Spleen (tissue), 11 donors: Measurements from ENCODE around the gene DDX51. TPM values are rescaled to one million over a fixed set of nuclear protein-coding genes. Genes with fewer than 3 reads are reported as not detected.

Experiments
- DNase-seq: peaks from one replicate; pipeline ENCODE4 v3.0.0-alpha.2; 2020
- H3K27ac ChIP-seq, 8 donors: fragments of 200-600 bp; sonication (generic) in 7 of 8; 1 replicate in 4 of 8; 2 replicates in 4 of 8; pipeline versions ENCODE4 v1.5.0 to v1.8.0; 2016 to 2021; ENCODE audit warnings: inconsistent platforms in 4 of 8, mild to moderate bottlenecking in 4 of 8, moderate library complexity in 1 of 8
- H3K27me3 ChIP-seq, 7 donors: fragments of 200-600 bp; sonication (generic) in 6 of 7; replicated peaks in 1 of 7; 1 replicate in 4 of 7; 2 replicates in 3 of 7; pipeline versions ENCODE4 v1.5.0 to v1.8.0; 2016 to 2021; ENCODE audit warnings: inconsistent platforms in 3 of 7, mild to moderate bottlenecking in 1 of 7
- H3K36me3 ChIP-seq, 6 donors: fragments of 200-600 bp; sonication (generic) in 5 of 6; 1 replicate in 4 of 6; 2 replicates in 2 of 6; pipeline versions ENCODE4 v1.5.0 to v1.8.0; 2016 to 2021; ENCODE audit warnings: inconsistent platforms in 2 of 6
- H3K4me1 ChIP-seq, 6 donors: fragments of 200-600 bp; sonication (generic) in 5 of 6; 1 replicate in 3 of 6; 2 replicates in 3 of 6; pipeline versions ENCODE4 v1.5.0 to v1.8.0; 2016 to 2021; ENCODE audit warnings: inconsistent platforms in 3 of 6
- H3K4me3 ChIP-seq, 8 donors: fragments of 200-600 bp; sonication (generic) in 7 of 8; 1 replicate in 4 of 8; 2 replicates in 4 of 8; pipeline versions ENCODE4 v1.5.0 to v1.8.0; 2016 to 2021; ENCODE audit warnings: inconsistent platforms in 4 of 8, mild to moderate bottlenecking in 4 of 8, moderate library complexity in 2 of 8
- H3K9me3 ChIP-seq, 8 donors: fragments of 200-600 bp; sonication (generic) in 7 of 8; 1 replicate in 4 of 8; 2 replicates in 4 of 8; pipeline versions ENCODE4 v1.5.0 to v1.8.0; 2016 to 2021; ENCODE audit warnings: inconsistent platforms in 4 of 8
- POLR2A ChIP-seq, 3 donors: fragments of 450-650 bp; IDR thresholded peaks; one replicate each; pipeline ENCODE4 v1.5.1; 2017; ENCODE audit warnings: antibody characterized with exemption in 3 of 3, mild to moderate bottlenecking in 1 of 3
- POLR2AphosphoS5 ChIP-seq, 3 donors: sonication (generic); formaldehyde crosslinking; IDR thresholded peaks; one replicate each; pipeline ENCODE4 v1.5.1; 2017; ENCODE audit warnings: antibody characterized with exemption in 3 of 3
- WGBS, 5 donors: extraction: QIAGEN DNeasy Blood & Tissue Kit in 3 of 5; methylation state at CpG; one replicate each; pipeline versions ENCODE4 v1.1.5 to v1.1.7; 2013 to 2018; 5-methylcytosine and 5-hydroxymethylcytosine counted together
- intact Hi-C: fragments of 100-400 bp; cut with DNase I; formaldehyde crosslinking; loops from one replicate; pipeline ENCODE4 v1.15.0; 2023; ENCODE audit warnings: low total_unique reads
- polyA plus RNA-seq, 3 donors: library from polyadenylated mRNA; stranded (reverse); fragments of 200-250 nt; gene quantifications; one replicate each; pipeline ENCODE4 v1.2.1, GENCODE V29; 2013
- small RNA-seq, 4 donors: library from RNA; depleted of rRNA; stranded (forward); fragments of <200 nt; gene quantifications; one replicate each; pipeline ENCODE3, GENCODE V24; 2016
- total RNA-seq, 7 donors: library from RNA; depleted of rRNA in 3 of 7; stranded (reverse); fragments of >200 nt in 3 of 7; fragmentation: NEBNext Ultra II Directional in 4 of 7; extraction: Animal tissue kit (Norgen Biotek cat#: 25700) in 4 of 7; gene quantifications; one replicate each; pipeline versions ENCODE4 v1.1.0 to v1.2.1, GENCODE V29; 2016 to 2021
- TF ChIP-seq, protein P1 (sequence below), 11 experiments: fragments of 200-600 bp in 7 of 11; fragments of 450-650 bp in 4 of 11; sonication (generic) in 4 of 11; IDR thresholded peaks in 8 of 11; conservative IDR thresholded peaks in 3 of 11; 1 replicate in 7 of 11; 2 replicates in 4 of 11; pipeline versions ENCODE4 v1.4.0 to v1.8.0; 2016 to 2021; ENCODE audit warnings: antibody characterized with exemption in 11 of 11, inconsistent platforms in 4 of 11, mild to moderate bottlenecking in 1 of 11
- donor health status: healthy with polysubstance abuse.
- donor health status: DM: no; HTN: no; CAD: no; lungs with moderate emphysema.
- donor health status: DM: no; HTN: no; CAD: no.
- donor health status: Bipolar disorder and iron deficiency.
- donor health status: healthy.
- donor health status: DM: no; HTN: no; CAD: no.
- donor health status: DM: yes; HTN: yes; CAD: no.

The DDX51 gene
- total and polyA plus RNA-seq, 10 donors: 16.9 to 36.0 (median 19.5) TPM

GRCh38 chr12:132095520-132096409, 48.4 kb downstream of the DDX51 start:
- Histone ChIP-seq H3K9me3 (peaks cover 0 to 8% (median 0%) of the 10 kb centered on the region in 8 donors), H3K27me3 (no peaks in the 10 kb centered on the region), H3K4me1 (peaks cover 0 to 5% (median 0%) of the 10 kb centered on the region in 6 donors), H3K27ac (no peak overlapping the region), H3K36me3 (peaks cover 0 to 63% (median 15%) of the 10 kb centered on the region in 6 donors), H3K4me3 (no peak overlapping the region)
- TF ChIP-seq POLR2AphosphoS5 (IDR thresholded peaks at IDR 0.05) (no peak), POLR2A (IDR thresholded peaks at IDR 0.05) (no peak)
- TF ChIP-seq, protein P1, sequence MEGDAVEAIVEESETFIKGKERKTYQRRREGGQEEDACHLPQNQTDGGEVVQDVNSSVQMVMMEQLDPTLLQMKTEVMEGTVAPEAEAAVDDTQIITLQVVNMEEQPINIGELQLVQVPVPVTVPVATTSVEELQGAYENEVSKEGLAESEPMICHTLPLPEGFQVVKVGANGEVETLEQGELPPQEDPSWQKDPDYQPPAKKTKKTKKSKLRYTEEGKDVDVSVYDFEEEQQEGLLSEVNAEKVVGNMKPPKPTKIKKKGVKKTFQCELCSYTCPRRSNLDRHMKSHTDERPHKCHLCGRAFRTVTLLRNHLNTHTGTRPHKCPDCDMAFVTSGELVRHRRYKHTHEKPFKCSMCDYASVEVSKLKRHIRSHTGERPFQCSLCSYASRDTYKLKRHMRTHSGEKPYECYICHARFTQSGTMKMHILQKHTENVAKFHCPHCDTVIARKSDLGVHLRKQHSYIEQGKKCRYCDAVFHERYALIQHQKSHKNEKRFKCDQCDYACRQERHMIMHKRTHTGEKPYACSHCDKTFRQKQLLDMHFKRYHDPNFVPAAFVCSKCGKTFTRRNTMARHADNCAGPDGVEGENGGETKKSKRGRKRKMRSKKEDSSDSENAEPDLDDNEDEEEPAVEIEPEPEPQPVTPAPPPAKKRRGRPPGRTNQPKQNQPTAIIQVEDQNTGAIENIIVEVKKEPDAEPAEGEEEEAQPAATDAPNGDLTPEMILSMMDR (IDR thresholded peaks at IDR 0.05 in 8 of 11, conservative IDR thresholded peaks at IDR 0.05 in 3 of 11): no peak
- intact Hi-C loops: no loop called here
- WGBS, 5 donors: 92 to 97% (median 93%) methylated on average over 11 of the region's 11 CpGs
- DNase-seq: no peak

DNA sequence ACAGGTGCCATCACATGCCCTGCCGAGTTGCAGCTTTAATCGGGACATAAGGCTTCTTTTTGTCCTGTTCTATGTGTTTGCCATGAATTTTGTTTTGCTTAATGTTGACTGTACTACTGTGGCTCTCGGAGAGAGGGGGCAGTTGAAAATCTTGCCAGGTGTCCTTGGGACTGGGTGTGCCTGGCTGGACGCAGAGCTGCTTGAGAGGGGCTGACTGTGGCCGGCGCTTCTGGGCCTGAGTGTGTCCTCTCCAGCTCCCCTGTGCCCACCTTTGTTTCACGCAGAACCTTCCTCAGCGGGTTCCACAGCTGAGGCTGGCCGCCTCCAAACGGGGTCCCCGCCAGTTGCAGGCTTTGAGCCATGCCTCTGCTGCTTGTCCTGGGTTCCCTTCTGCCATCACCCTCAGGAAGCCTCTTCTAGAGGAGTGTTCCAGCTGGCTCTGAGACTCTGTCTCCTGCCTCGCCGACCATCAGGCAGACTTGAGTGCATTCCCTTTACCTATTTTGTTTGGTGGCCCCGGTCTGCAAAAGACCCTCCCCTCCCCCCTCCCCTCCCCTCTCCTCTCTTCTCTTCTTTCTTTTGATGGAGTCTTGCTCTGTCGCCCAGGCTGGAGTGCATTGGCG, 49.7 kb downstream of the DDX51 start:
- 85 to 95% (median 88%) methylated on average over 15 to 16 of the region's 16 CpGs for WGBS, 5 donors
- H3K36me3 ChIP-seq: peaks cover 0 to 52% (median 7%) of the 10 kb centered on the region in 6 donors
- intact Hi-C loops: no loop called here
- H3K27me3 ChIP-seq: no peaks in the 10 kb centered on the region
- no peak for DNase-seq
- H3K4me1 ChIP-seq: peaks cover 0 to 9% (median 0%) of the 10 kb centered on the region in 6 donors
- peaks cover 0 to 8% (median 0%) of the 10 kb centered on the region in 8 donors for H3K9me3 ChIP-seq
- H3K4me3 ChIP-seq: no peak overlapping the region
- TF ChIP-seq POLR2A (IDR thresholded peaks at IDR 0.05): no peak
- TF ChIP-seq, protein P1 (IDR thresholded peaks at IDR 0.05 in 8 of 11, conservative IDR thresholded peaks at IDR 0.05 in 3 of 11): no peak
- no peak for TF ChIP-seq POLR2AphosphoS5 (IDR thresholded peaks at IDR 0.05)
- no peak overlapping the region for H3K27ac ChIP-seq

DNA sequence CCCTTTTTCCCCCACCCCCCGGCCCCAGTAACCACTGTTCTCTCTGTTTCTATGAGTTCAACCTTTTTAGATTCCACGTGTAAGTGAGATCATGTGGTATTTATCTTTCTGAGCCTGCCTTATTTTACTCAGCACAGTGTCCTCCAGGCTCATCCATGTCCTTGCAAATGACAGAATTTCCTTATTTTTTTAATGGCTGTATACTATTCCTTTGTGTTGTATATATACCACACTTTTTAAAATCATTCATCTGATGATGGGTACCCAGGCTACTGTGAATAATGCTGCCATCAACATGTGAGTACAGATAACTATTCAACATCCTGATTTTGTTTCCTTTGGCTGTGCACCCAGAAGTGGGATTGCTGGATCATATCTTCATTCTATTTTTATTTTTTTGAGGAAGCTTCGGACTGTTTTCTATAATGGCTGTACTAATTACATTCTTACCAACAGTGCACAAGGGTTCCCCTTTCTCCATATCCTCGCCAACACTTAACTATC, 54.7 kb downstream of the DDX51 start:
- Histone ChIP-seq H3K4me1 (peaks cover 8 to 35% (median 15%) of the 10 kb centered on the region in 6 donors), H3K36me3 (peaks cover 0 to 26% (median 7%) of the 10 kb centered on the region in 6 donors), H3K9me3 (no peaks in the 10 kb centered on the region), H3K27ac (no peak overlapping the region), H3K4me3 (no peak overlapping the region), H3K27me3 (no peaks in the 10 kb centered on the region)
- intact Hi-C loops: no loop called here
- DNase-seq: no peak
- TF ChIP-seq, protein P1 (IDR thresholded peaks at IDR 0.05 in 8 of 11, conservative IDR thresholded peaks at IDR 0.05 in 3 of 11): no peak
- TF ChIP-seq POLR2AphosphoS5 (IDR thresholded peaks at IDR 0.05) (no peak), POLR2A (IDR thresholded peaks at IDR 0.05) (no peak)
- WGBS, 5 donors: 82 to 93% (median 86%) methylated on average over 4 of the region's 4 CpGs

Small RNAs within 50 kb of the gene (small RNA-seq; reads per million reads assigned to genes)
- gene AC138466.3: 0 reads per million in 4 donors

Other genes with a start within 250 kb of the DDX51 start
- 10 to 100 TPM; 30.2 to 60.7 (median 55.0) TPM for gene ULK1, start 249.7 kb downstream of the DDX51 start, total RNA-seq
- gene ULK1, start 249.7 kb downstream of the DDX51 start, polyA plus RNA-seq: 10 to 100 TPM in 2 of 3 donors, 1 to 10 TPM in 1; 9.9 to 35.1 (median 25.3) TPM
- 10 to 100 TPM; 16.0 to 42.7 (median 23.3) TPM for gene PUS1, start 215.0 kb downstream of the DDX51 start, total RNA-seq
- 10 to 100 TPM; 30.0 to 46.5 (median 41.3) TPM for gene PUS1, start 215.0 kb downstream of the DDX51 start, polyA plus RNA-seq
- gene EP400, start 194.4 kb downstream of the DDX51 start, total RNA-seq: 10 to 100 TPM; 41.1 to 70.2 (median 48.3) TPM
- gene EP400, start 194.4 kb downstream of the DDX51 start, polyA plus RNA-seq: 10 to 100 TPM; 11.8 to 20.8 (median 17.5) TPM
- 10 to 100 TPM in 6 of 7 donors, 1 to 10 TPM in 1; 8.3 to 18.7 (median 14.6) TPM for gene NOC4L, start 138 bp upstream of the DDX51 start, total RNA-seq
- gene NOC4L, start 138 bp upstream of the DDX51 start, polyA plus RNA-seq: 10 to 100 TPM; 25.2 to 38.6 (median 33.1) TPM
- gene GALNT9, start 185.3 kb upstream of the DDX51 start, total RNA-seq: 1 to 10 TPM in 5 of 7 donors, under 1 TPM in 2; 0.52 to 2.4 (median 1.4) TPM
- gene GALNT9, start 185.3 kb upstream of the DDX51 start, polyA plus RNA-seq: under 1 TPM; 0.20 to 0.51 (median 0.30) TPM